HEK293 (cell line): ENCODE results near the gene CADPS.

Source experiments
- CTCF ChIA-PET: fragments of 350-600 bp; formaldehyde crosslinking; extraction: SDS; loops from one replicate; lab custom pipeline; 2021; ENCODE audit warnings: antibody characterized with exemption; lab: Yijun Ruan, JAX
- POLR2A ChIA-PET: fragments of 300-600 bp; formaldehyde crosslinking; extraction: SDS; loops from one replicate; lab custom pipeline; 2020; ENCODE audit warnings: antibody characterized with exemption, inconsistent platforms; lab: Yijun Ruan, JAX
- H3K27ac ChIP-seq: fragments of 200-500 bp; sonication (Bioruptor generic); 2 replicates; pipeline ENCODE4 v1.5.1; 2014; ENCODE audit warnings: low read depth, low read length, control low read depth, inconsistent platforms; ENCODE audit errors: extremely low read depth
- H3K36me3 ChIP-seq, 2 experiments: fragments of 200-500 bp in 1 of 2; sonication (Bioruptor generic) in 1 of 2; 1 replicate in 1 of 2; 2 replicates in 1 of 2; pipeline ENCODE4 v1.5.1; 2014 to 2017; ENCODE audit warnings: inconsistent platforms in 2 of 2, low read length in 2 of 2; ENCODE audit not compliant: control insufficient read depth in 2 of 2, insufficient read depth in 1 of 2
- H3K4me1 ChIP-seq: fragments of 200-500 bp; sonication (Bioruptor generic); 2 replicates; pipeline ENCODE4 v1.5.1; 2014; ENCODE audit warnings: mild to moderate bottlenecking, low read length, inconsistent platforms; ENCODE audit not compliant: control insufficient read depth, insufficient read depth
- H3K4me3 ChIP-seq: 2 replicates; pipeline ENCODE4 v1.5.1; 2011; ENCODE audit warnings: low read depth, mild to moderate bottlenecking, control low read depth, low read length, moderate library complexity
- H3K9me3 ChIP-seq: fragments of 200-500 bp; sonication (Bioruptor generic); 2 replicates; pipeline ENCODE4 v1.5.1; 2014; ENCODE audit warnings: low read depth, low read length, inconsistent platforms; ENCODE audit not compliant: control insufficient read depth, insufficient read depth
- EGR2 ChIP-seq: fragments of 450-650 bp; formaldehyde crosslinking; IDR thresholded peaks from 2 replicates; pipeline ENCODE4 v1.5.1; 2016; ENCODE audit warnings: low read depth, missing biosample characterization, missing genetic modification characterization
- HOXD13 ChIP-seq: sonication (generic); formaldehyde crosslinking; IDR thresholded peaks from 2 replicates; pipeline ENCODE4 v1.8.0; 2022; ENCODE audit warnings: missing genetic modification reagents, borderline replicate concordance
- KLF7 ChIP-seq: fragments of 450-650 bp; formaldehyde crosslinking; IDR thresholded peaks from 2 replicates; pipeline ENCODE4 v1.5.1; 2016; ENCODE audit warnings: missing biosample characterization, missing genetic modification characterization, borderline replicate concordance
- RBAK ChIP-seq: fragments of 450-650 bp; formaldehyde crosslinking; IDR thresholded peaks from 2 replicates; pipeline ENCODE4 v1.5.1; 2016; ENCODE audit warnings: missing biosample characterization, missing genetic modification characterization
- ZBTB26 ChIP-seq: fragments of 450-650 bp; formaldehyde crosslinking; optimal IDR thresholded peaks from 2 replicates; pipeline ENCODE3; 2016; ENCODE audit warnings: missing biosample characterization, mild to moderate bottlenecking, missing genetic modification characterization
- ZEB2 ChIP-seq: fragments of 450-650 bp; formaldehyde crosslinking; IDR thresholded peaks from 2 replicates; pipeline ENCODE4 v1.5.1; 2016; ENCODE audit warnings: missing biosample characterization, missing genetic modification characterization
- ZIC2 ChIP-seq: fragments of 450-650 bp; formaldehyde crosslinking; IDR thresholded peaks from 2 replicates; pipeline ENCODE4 v1.5.1; 2016; ENCODE audit warnings: missing biosample characterization, missing genetic modification characterization
- ZNF174 ChIP-seq: fragments of 450-650 bp; formaldehyde crosslinking; IDR thresholded peaks from 2 replicates; pipeline ENCODE4 v1.5.0; 2017; ENCODE audit warnings: missing biosample characterization, mild to moderate bottlenecking, missing genetic modification characterization
- ZNF202 ChIP-seq: fragments of 450-650 bp; formaldehyde crosslinking; IDR thresholded peaks from 2 replicates; pipeline ENCODE4 v1.5.1; 2016; ENCODE audit warnings: missing biosample characterization, missing genetic modification characterization, borderline replicate concordance
- ZNF221 ChIP-seq: fragments of 450-650 bp; formaldehyde crosslinking; IDR thresholded peaks from 2 replicates; pipeline ENCODE4 v1.5.1; 2017; ENCODE audit warnings: missing biosample characterization, missing genetic modification characterization, borderline replicate concordance
- ZNF24 ChIP-seq: fragments of 450-650 bp; formaldehyde crosslinking; IDR thresholded peaks from 2 replicates; pipeline ENCODE4 v1.5.1; 2016; ENCODE audit warnings: missing biosample characterization, missing genetic modification characterization
- ZNF274 ChIP-seq, 2 experiments: fragments of 200-500 bp in 1 of 2; fragments of 450-650 bp in 1 of 2; sonication (Bioruptor generic) in 1 of 2; formaldehyde crosslinking in 1 of 2; IDR thresholded peaks; 2 replicates each; pipeline versions ENCODE4 v1.5.1 to v1.6.1; 2014 to 2016; ENCODE audit warnings: borderline replicate concordance in 1 of 2, inconsistent platforms in 1 of 2, low read length in 1 of 2, missing biosample characterization in 1 of 2, missing genetic modification characterization in 1 of 2
- ZNF292 ChIP-seq: fragments of 450-650 bp; formaldehyde crosslinking; IDR thresholded peaks from 2 replicates; pipeline ENCODE4 v1.5.1; 2016; ENCODE audit warnings: low read depth, missing biosample characterization, missing genetic modification characterization, borderline replicate concordance
- ZNF391 ChIP-seq: fragments of 450-650 bp; formaldehyde crosslinking; IDR thresholded peaks from 2 replicates; pipeline ENCODE4 v1.5.1; 2016; ENCODE audit warnings: low read depth, missing biosample characterization, missing genetic modification characterization, borderline replicate concordance
- ZNF560 ChIP-seq: fragments of 450-650 bp; formaldehyde crosslinking; IDR thresholded peaks from 2 replicates; pipeline ENCODE4 v1.5.1; 2017; ENCODE audit warnings: missing biosample characterization, missing genetic modification characterization, borderline replicate concordance
- ZNF621 ChIP-seq: fragments of 450-650 bp; formaldehyde crosslinking; IDR thresholded peaks from 2 replicates; pipeline ENCODE4 v1.5.1; 2017; ENCODE audit warnings: missing biosample characterization, missing genetic modification characterization
- ZNF837 ChIP-seq: fragments of 450-650 bp; formaldehyde crosslinking; IDR thresholded peaks from 2 replicates; pipeline ENCODE4 v1.5.1; 2016; ENCODE audit warnings: missing biosample characterization, missing genetic modification characterization
- ZSCAN30 ChIP-seq: fragments of 450-650 bp; IDR thresholded peaks from 2 replicates; pipeline ENCODE4 v1.5.1; 2018; ENCODE audit warnings: missing biosample characterization, mild to moderate bottlenecking, missing genetic modification characterization, moderate library complexity
- ZXDB ChIP-seq: fragments of 450-650 bp; formaldehyde crosslinking; IDR thresholded peaks from 2 replicates; pipeline ENCODE4 v1.5.1; 2016; ENCODE audit warnings: missing biosample characterization, missing genetic modification characterization
- TF ChIP-seq, protein P1 (sequence below): fragments of 450-650 bp; formaldehyde crosslinking; IDR thresholded peaks from 2 replicates; pipeline ENCODE4 v1.5.1; 2016; ENCODE audit warnings: missing biosample characterization, missing genetic modification characterization
- TF ChIP-seq, protein P2 (sequence below): fragments of 450-650 bp; formaldehyde crosslinking; IDR thresholded peaks from 2 replicates; pipeline ENCODE4 v1.5.1; 2016; ENCODE audit warnings: missing biosample characterization, missing genetic modification characterization
- TF ChIP-seq, protein P3 (sequence below): fragments of 450-650 bp; formaldehyde crosslinking; IDR thresholded peaks from 2 replicates; pipeline ENCODE4 v1.5.1; 2016; ENCODE audit warnings: missing biosample characterization, missing genetic modification characterization

Gene CADPS

DNA sequence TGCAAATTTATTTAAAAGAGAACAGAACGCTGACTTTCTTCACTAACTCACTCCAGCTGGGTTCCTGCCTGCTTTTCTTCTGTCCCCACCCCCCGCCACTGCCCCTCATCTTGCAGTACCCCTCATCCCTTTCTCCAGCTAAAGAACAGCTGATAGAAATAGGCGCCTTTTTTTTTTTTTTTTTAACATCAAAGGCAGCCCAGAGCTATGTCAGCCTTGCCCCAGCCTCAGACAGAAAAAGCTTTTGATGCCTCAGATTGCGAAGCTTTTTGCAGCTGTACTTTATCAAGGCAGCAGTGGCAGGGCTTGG, 1.8 kb downstream of the CADPS start (continued):
- no peak for TF ChIP-seq ZNF221 (tag by site-specific recombination)

- Histone ChIP-seq H3K4me1 (no peaks in the 10 kb centered on the region), H3K9me3 (no peaks in the 10 kb centered on the region), H3K27ac (no peak overlapping the region), H3K4me3 (no peak overlapping the region), H3K36me3 (no peaks in the 10 kb centered on the region)
- TF ChIP-seq ZNF292 (tag by site-specific recombination) (no peak), ZNF202 (tag by site-specific recombination) (no peak), HOXD13 (no peak), ZNF391 (tag by site-specific recombination) (no peak), ZEB2 (tag by site-specific recombination) (no peak), ZNF174 (tag by site-specific recombination) (no peak), ZNF274 (IDR thresholded peaks at IDR 0.05; ENCODE audit: low read length) (no peak), ZNF274 (tag by site-specific recombination; IDR thresholded peaks at IDR 0.05; ENCODE audit: borderline replicate concordance) (no peak), ZBTB26 (tag by site-specific recombination) (no peak), ZNF560 (tag by site-specific recombination) (no peak), ZIC2 (no peak), KLF7 (no peak), ZNF621 (tag by site-specific recombination) (no peak)
- TF ChIP-seq, protein P1, sequence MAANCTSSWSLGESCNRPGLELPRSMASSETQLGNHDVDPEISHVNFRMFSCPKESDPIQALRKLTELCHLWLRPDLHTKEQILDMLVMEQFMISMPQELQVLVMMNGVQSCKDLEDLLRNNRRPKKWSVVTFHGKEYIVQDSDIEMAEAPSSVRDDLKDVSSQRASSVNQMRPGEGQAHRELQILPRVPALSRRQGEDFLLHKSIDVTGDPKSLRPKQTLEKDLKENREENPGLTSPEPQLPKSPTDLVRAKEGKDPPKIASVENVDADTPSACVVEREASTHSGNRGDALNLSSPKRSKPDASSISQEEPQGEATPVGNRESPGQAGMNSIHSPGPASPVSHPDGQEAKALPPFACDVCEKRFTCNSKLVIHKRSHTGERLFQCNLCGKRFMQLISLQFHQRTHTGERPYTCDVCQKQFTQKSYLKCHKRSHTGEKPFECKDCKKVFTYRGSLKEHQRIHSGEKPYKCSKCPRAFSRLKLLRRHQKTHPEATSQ: no peak
- TF ChIP-seq, protein P2, sequence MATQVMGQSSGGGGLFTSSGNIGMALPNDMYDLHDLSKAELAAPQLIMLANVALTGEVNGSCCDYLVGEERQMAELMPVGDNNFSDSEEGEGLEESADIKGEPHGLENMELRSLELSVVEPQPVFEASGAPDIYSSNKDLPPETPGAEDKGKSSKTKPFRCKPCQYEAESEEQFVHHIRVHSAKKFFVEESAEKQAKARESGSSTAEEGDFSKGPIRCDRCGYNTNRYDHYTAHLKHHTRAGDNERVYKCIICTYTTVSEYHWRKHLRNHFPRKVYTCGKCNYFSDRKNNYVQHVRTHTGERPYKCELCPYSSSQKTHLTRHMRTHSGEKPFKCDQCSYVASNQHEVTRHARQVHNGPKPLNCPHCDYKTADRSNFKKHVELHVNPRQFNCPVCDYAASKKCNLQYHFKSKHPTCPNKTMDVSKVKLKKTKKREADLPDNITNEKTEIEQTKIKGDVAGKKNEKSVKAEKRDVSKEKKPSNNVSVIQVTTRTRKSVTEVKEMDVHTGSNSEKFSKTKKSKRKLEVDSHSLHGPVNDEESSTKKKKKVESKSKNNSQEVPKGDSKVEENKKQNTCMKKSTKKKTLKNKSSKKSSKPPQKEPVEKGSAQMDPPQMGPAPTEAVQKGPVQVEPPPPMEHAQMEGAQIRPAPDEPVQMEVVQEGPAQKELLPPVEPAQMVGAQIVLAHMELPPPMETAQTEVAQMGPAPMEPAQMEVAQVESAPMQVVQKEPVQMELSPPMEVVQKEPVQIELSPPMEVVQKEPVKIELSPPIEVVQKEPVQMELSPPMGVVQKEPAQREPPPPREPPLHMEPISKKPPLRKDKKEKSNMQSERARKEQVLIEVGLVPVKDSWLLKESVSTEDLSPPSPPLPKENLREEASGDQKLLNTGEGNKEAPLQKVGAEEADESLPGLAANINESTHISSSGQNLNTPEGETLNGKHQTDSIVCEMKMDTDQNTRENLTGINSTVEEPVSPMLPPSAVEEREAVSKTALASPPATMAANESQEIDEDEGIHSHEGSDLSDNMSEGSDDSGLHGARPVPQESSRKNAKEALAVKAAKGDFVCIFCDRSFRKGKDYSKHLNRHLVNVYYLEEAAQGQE (tag by site-specific recombination): no peak
- CTCF ChIA-PET: interaction anchor here (0.6 kb wide), 1 partner anchor 234 kb away, joined by 4 read pairs; no protein-coding TSS in a partner anchor
- POLR2A ChIA-PET: no interaction called here
Measured at GRCh38 chr3:62872318-62872717, 2.9 kb downstream of the CADPS start.

GRCh38 chr3:62870321-62870720, 4.9 kb downstream of the CADPS start:
- POLR2A ChIA-PET: no interaction called here
- Histone ChIP-seq H3K9me3 (no peaks in the 10 kb centered on the region), H3K4me1 (no peaks in the 10 kb centered on the region), H3K4me3 (no peak overlapping the region), H3K27ac (no peak overlapping the region), H3K36me3 (no peaks in the 10 kb centered on the region)
- CTCF ChIA-PET: no interaction called here
- TF ChIP-seq ZNF24 (tag by site-specific recombination): no peak
- no peak for TF ChIP-seq ZXDB (tag by site-specific recombination)
- no peak for TF ChIP-seq ZNF837 (tag by site-specific recombination)
- TF ChIP-seq ZSCAN30: no peak
- TF ChIP-seq RBAK: no peak
- TF ChIP-seq ZNF274 (IDR thresholded peaks at IDR 0.05; ENCODE audit: low read length): no peak
- no peak for TF ChIP-seq ZNF274 (tag by site-specific recombination; IDR thresholded peaks at IDR 0.05; ENCODE audit: borderline replicate concordance)
- TF ChIP-seq, protein P3, sequence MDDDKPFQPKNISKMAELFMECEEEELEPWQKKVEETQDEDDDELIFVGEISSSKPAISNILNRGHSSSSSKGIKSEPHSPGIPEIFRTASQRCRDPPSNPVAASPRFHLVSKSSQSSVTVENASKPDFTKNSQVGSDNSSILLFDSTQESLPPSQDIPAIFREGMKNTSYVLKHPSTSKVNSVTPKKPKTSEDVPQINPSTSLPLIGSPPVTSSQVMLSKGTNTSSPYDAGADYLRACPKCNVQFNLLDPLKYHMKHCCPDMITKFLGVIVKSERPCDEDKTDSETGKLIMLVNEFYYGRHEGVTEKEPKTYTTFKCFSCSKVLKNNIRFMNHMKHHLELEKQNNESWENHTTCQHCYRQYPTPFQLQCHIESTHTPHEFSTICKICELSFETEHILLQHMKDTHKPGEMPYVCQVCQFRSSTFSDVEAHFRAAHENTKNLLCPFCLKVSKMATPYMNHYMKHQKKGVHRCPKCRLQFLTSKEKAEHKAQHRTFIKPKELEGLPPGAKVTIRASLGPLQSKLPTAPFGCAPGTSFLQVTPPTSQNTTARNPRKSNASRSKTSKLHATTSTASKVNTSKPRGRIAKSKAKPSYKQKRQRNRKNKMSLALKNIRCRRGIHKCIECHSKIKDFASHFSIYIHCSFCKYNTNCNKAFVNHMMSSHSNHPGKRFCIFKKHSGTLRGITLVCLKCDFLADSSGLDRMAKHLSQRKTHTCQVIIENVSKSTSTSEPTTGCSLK: no peak
- TF ChIP-seq, protein P1: no peak
- TF ChIP-seq EGR2: no peak
